IPS DF 4.7 (cell line): ENCODE results near the gene ROR1.
"Not testable (repeated sequence)": the region's sequence is repeated elsewhere in the genome, so short reads cannot be mapped to it uniquely, and the experiment has no call there.

Experiments
- DNase-seq: peaks from one replicate; pipeline ENCODE4 v3.0.0-alpha.2; 2013; ENCODE audit warnings: low spot score; ENCODE audit errors: extremely low read depth

The ROR1 gene

GRCh38 chr1:63821091-63822005 lies 47.5 kb downstream of the ROR1 start:
- DNase-seq: no peak

DNA sequence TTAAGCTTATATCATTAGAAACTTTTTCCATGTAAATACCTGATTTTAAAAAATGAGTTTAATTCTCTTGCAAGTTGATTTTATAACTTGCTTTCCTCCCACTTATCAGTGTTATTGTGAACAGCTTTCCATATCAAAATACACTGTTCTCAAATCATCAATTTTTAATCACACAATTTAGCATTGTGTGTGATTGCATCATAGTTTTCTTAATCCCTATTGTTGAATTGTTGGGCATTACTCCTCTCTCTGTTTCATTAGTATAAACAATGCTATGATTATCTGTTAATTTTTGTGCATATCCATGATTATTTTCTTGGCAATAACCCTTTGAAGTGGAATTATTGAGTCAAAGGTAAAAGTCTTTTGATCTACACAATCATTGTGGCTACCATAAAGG lies 48.7 kb downstream of the ROR1 start:
- no peak for DNase-seq

GRCh38 chr1:63824451-63824850 lies 50.6 kb downstream of the ROR1 start:
- DNase-seq: no peak

DNA sequence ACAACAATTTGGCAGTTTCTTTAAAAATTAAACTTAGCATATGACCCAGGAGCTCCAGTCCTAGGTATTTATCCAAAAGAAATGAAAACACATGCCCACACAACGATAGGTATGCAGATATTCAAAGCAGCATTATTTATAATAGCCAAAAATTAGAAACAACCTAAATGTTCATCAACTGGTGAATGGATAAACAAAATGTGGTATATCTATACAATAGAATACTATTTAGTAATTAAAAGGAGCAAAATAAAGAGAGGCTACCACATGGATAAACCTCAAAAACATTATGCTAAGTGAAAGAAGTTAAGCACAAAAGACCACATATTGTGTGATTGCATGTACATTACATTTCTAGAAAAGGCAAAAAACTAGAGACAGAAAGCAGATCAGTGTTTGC lies 51.3 kb downstream of the ROR1 start:
- DNase-seq: no peak

DNA sequence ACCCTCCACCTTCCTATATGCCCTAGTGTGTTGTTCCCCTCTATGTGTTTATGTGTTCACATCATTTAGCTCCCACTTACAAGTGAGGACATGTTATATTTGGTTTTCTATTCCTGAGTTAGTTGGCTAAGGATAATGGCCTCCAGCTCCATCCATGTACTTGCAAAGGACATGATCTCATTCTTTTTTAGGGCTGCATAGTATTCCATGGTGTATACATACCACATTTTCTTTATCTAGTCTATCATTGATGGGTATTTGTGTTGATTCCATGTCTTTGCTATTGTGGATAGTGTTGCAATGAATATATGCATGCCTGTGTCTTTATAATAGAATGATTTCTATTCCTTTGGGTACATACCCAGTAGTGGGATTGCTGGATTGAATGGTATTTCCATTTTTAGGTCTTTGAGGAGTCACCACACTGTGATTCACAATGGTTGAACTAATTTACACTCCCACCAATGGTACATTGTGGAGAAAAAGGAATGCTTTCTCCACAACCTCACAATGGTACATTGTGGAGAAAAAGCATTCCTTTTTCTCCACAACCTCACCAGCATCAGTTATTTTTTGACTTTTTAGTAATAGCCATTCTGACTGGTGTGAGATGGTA lies 52.5 kb downstream of the ROR1 start:
- DNase-seq: not testable (repeated sequence)

DNA sequence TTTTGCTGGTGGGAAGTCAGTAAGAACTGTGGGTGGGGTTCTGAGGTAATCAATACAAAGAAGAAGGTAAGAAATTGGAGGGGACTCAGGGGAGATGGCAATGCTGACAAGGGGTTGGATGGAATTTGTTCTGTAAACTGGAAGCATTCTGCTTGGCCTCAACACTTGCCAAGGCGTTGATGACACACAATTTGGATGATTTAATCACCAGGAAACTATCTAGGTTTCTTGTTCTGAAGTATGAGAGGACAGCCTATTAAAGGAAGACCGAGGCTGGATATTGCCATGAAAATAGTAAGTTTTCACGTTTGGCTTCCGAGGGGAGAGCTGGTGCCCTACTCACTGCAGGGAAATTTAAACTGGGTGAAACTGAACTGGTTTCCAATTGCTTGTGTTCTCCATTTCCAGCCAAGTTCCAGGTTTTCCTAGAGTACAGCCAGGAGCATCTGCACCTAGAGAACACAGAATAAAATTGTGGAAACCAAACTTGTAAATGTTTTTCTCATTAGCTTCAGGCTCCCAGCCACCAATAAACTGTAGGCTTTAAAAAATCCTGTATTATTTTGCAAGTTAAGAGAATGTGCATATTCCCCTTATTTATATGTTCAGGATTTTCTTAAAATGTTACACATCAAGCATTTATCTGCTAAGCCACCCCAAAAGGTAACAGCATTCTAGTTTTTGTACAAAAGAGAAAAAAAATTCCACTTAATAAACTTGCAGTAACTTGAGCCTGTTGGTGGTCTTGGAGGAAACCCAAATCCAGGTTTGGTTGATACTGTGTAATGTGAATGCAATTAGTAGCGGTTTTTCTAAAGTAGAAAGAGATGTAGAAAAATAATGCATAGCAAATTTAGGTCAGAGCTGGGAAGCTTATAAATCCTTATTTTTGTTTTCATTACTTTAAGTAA lies 53.8 kb downstream of the ROR1 start:
- DNase-seq: no peak

- DNase-seq: no peak
Observed at GRCh38 chr1:63828322-63829044, 54.7 kb downstream of the ROR1 start.

GRCh38 chr1:63829349-63830327 lies 55.8 kb downstream of the ROR1 start:
- no peak for DNase-seq

DNA sequence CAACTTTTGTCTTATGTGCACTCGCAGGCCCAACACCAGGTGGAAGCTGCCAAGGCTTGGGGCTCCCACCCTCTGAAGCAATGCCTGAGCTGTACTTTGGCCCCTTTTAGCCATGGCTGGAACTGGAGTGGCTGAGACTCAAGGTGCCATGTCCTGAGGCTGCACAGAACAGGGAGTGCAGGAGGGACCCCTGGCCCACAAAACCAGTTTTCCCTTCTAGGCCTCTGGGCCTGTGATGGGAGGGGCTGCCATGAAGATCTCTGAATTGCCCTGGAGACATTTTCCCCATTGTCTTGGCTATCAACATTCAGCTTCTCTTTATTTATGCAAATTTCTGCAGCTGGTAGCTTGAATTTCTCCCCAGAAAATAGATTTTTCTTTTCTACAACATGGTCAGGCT lies 57.6 kb downstream of the ROR1 start:
- DNase-seq: no peak

GRCh38 chr1:63833363-63834119 lies 59.7 kb downstream of the ROR1 start:
- DNase-seq: no peak

GRCh38 chr1:63835128-63835527 lies 61.3 kb downstream of the ROR1 start:
- no peak for DNase-seq

DNA sequence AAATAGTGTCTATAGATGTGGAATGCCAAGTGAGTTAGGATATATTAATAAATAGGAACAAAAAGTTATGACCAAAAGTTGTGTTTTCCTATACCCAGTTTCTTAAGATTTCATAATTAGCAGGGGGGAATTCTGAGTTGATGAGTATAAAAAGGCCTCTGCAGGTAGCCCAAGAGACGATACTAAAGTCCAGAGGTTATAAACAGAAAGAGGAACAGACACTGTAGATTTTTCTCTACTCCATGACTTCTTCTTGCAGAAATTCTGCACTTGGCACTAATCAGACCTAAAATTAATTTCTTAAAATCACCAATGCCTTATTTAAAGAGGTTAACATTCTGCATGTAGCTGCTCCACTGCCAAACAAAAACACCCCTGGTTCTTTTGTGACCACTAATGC lies 62.6 kb downstream of the ROR1 start:
- DNase-seq: no peak

GRCh38 chr1:63836830-63837229 lies 63.0 kb downstream of the ROR1 start:
- no peak for DNase-seq

DNA sequence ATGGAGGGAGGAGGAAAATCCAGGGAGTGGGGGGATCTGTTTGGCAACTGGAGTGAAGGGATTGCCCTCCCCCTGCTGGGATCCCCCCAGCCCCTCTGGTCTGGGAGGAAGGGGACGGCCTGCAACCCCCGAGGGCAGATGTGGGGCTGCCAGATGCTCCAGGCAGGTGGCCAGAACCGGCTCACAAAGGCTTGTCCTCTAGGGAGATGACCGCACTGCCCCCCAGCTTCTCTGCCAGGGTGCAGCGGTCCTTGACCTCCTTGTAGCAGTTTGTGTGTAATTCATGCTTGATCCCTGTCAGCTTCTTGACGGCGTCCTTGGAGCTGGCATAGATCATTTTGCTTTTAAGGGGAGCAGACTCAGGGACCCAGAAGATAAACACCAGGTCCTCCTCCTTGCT lies 69.2 kb downstream of the ROR1 start:
- DNase-seq: no peak

GRCh38 chr1:63843884-63844283 lies 70.1 kb downstream of the ROR1 start:
- DNase-seq: no peak

DNA sequence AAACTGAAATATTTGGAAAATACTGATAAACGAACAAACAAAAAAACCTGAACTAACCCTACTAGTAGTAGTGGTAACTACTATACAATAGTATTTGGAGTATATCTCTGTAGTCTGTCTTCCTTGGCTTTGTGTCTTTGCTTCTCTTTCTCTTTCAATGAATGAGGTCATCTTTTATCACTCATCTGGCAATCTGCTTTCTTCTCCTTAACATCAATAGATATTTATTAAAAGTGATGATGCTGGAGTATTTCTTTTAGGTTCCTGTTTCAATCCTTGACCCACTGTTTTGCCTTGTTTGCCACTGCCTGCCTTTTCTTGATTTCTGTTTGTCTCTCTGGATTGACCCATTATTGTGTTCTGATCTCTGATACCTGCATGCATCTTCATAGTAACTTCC lies 71.5 kb downstream of the ROR1 start:
- no peak for DNase-seq

DNA sequence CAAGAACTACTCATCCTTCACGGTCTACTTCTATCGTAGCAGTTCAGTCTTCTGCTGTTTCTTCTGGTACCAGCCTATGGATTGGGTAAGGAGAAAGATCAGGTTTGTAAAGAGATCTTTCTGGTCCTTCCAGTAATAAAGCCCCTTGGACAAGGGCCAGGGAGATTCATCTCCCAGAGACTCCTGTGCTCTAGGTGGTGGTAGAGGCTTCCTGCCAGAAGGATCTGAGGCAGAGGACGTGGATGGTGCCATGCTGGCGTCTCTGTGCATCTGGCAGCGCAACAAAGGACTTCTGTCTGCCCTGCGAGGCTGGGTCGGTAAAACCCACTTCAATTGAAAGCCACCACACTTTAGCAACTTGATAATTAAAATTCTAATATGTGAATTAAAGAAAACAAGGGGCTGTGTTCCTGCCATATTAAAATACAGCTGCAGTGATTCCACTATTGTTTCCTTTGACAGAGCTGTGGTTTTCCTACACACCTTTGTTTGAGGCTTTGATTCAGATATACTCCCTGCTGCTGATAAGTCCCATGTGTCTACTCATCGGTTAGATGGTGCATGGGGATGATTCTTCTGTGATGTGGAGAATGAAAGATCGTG lies 73.6 kb downstream of the ROR1 start:
- no peak for DNase-seq

DNA sequence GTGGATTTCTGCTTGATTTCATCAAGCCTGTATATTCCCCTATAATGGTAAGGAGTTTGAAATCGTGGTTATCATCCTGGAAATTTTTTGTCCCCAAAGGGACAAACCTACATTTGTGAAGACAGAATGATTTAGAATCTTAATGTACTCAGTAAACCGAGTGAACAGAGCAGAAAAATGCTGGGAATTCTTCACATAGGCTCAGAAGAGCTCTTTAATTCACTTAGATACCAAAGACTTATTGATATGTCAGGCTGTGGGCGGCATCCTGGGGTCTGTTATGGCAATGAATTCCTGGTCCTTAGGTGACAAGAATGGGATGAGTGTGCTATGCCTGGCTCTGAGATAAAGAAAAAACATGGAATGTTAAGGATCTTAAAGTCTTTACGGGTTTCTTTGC lies 74.9 kb downstream of the ROR1 start:
- DNase-seq: no peak

GRCh38 chr1:63849149-63849548 lies 75.3 kb downstream of the ROR1 start:
- DNase-seq: no peak
